ENCODE measurements around the gene RPTOR. TPM values are rescaled to one million over a fixed set of nuclear protein-coding genes. Genes with fewer than 3 reads are reported as not detected.

RPTOR gene
- total RNA-seq, 1 experiment from 2014 or later, result 66.7 TPM

GRCh38 chr17:80564545-80564944 lies 19.9 kb downstream of the RPTOR start:
- no peak for DNase-seq
- peaks cover 11% of the 10 kb centered on the region for H3K4me1 Mint-ChIP-seq (ENCODE audit: low read depth, unreplicated experiment)
- BruUV-seq (replicated peaks), result no TSS peak
- H3K27me3 Mint-ChIP-seq (ENCODE audit: insufficient read depth, unreplicated experiment), result no peaks in the 10 kb centered on the region
- no peaks in the 10 kb centered on the region for H3K36me3 ChIP-seq (ENCODE audit: control insufficient read depth, insufficient read depth, low read length)
- ChIA-PET CTCF (interaction anchor here (0.7 kb wide), 1 partner anchor 43 kb away, joined by 3 read pairs; no protein-coding TSS in a partner anchor), POLR2A (no interaction called here)
- H3K36me3 Mint-ChIP-seq (ENCODE audit: insufficient read depth, unreplicated experiment), result peaks cover 6% of the 10 kb centered on the region
- H3K9me3 Mint-ChIP-seq (ENCODE audit: unreplicated experiment), result no peaks in the 10 kb centered on the region
- intact Hi-C loops (cut with micrococcal nuclease; ENCODE audit: unreplicated experiment), result no loop called here
- no peak overlapping the region for H3K4me3 Mint-ChIP-seq (ENCODE audit: unreplicated experiment)
- no peak overlapping the region for H3K4me3 ChIP-seq (ENCODE audit: low read depth, low read length)
- H3K27ac Mint-ChIP-seq (ENCODE audit: unreplicated experiment), result no peak overlapping the region
- H3K27me3 ChIP-seq (replicated peaks; ENCODE audit: control insufficient read depth, insufficient read depth, low read length), result no peaks in the 10 kb centered on the region
- no peak for TF ChIP-seq CTCF (IDR thresholded peaks at IDR 0.05; ENCODE audit: insufficient read depth in 1 of 2, low read depth in 1 of 2, low read length in 1 of 2, severe bottlenecking in 1 of 2, unreplicated experiment in 1 of 2)
- H3K9me3 ChIP-seq, result no peaks in the 10 kb centered on the region
- H3K4me1 ChIP-seq, result no peaks in the 10 kb centered on the region

- POLR2A ChIA-PET, result no interaction called here
- H3K27ac Mint-ChIP-seq (ENCODE audit: unreplicated experiment), result no peak overlapping the region
These were observed 20.9 kb downstream of the RPTOR start for GRCh38 chr17:80565343-80566053.

GRCh38 chr17:80566054-80566400 lies 21.4 kb downstream of the RPTOR start:
- CTCF ChIA-PET, result interaction anchor here (1.3 kb wide), 1 partner anchor 10 kb away, joined by 3 read pairs; no protein-coding TSS in a partner anchor
- no peaks in the 10 kb centered on the region for H3K4me1 ChIP-seq
- peaks cover 6% of the 10 kb centered on the region for H3K36me3 Mint-ChIP-seq (ENCODE audit: insufficient read depth, unreplicated experiment)
- peaks cover 17% of the 10 kb centered on the region for H3K4me1 Mint-ChIP-seq (ENCODE audit: low read depth, unreplicated experiment)
- no peak overlapping the region for H3K27ac Mint-ChIP-seq (ENCODE audit: unreplicated experiment)
- no peaks in the 10 kb centered on the region for H3K9me3 Mint-ChIP-seq (ENCODE audit: unreplicated experiment)
- no peak for DNase-seq
- POLR2A ChIA-PET, result no interaction called here
- no peaks in the 10 kb centered on the region for H3K27me3 Mint-ChIP-seq (ENCODE audit: insufficient read depth, unreplicated experiment)
- no peaks in the 10 kb centered on the region for H3K27me3 ChIP-seq (replicated peaks; ENCODE audit: control insufficient read depth, insufficient read depth, low read length)
- no peak overlapping the region for H3K4me3 ChIP-seq (ENCODE audit: low read depth, low read length)
- no peak overlapping the region for H3K4me3 Mint-ChIP-seq (ENCODE audit: unreplicated experiment)
- TF ChIP-seq CTCF (IDR thresholded peaks at IDR 0.05; ENCODE audit: insufficient read depth in 1 of 2, low read depth in 1 of 2, low read length in 1 of 2, severe bottlenecking in 1 of 2, unreplicated experiment in 1 of 2), result no peak
- intact Hi-C loops (cut with micrococcal nuclease; ENCODE audit: unreplicated experiment), result no loop called here
- BruUV-seq (replicated peaks), result no TSS peak
- H3K9me3 ChIP-seq, result no peaks in the 10 kb centered on the region
- no peaks in the 10 kb centered on the region for H3K36me3 ChIP-seq (ENCODE audit: control insufficient read depth, insufficient read depth, low read length)

More at GRCh38 chr17:80565343-80566053, 20.9 kb downstream of the RPTOR start:
- H3K4me3 Mint-ChIP-seq (ENCODE audit: unreplicated experiment), result no peak overlapping the region
- Histone ChIP-seq H3K4me3 (ENCODE audit: low read depth, low read length) (no peak overlapping the region), H3K4me1 (no peaks in the 10 kb centered on the region), H3K9me3 (no peaks in the 10 kb centered on the region), H3K36me3 (ENCODE audit: control insufficient read depth, insufficient read depth, low read length) (no peaks in the 10 kb centered on the region), H3K27me3 (replicated peaks; ENCODE audit: control insufficient read depth, insufficient read depth, low read length) (no peaks in the 10 kb centered on the region)
- intact Hi-C loops (cut with micrococcal nuclease; ENCODE audit: unreplicated experiment), result no loop called here
- peaks cover 17% of the 10 kb centered on the region for H3K4me1 Mint-ChIP-seq (ENCODE audit: low read depth, unreplicated experiment)
- TF ChIP-seq CTCF (IDR thresholded peaks at IDR 0.05; ENCODE audit: insufficient read depth in 1 of 2, low read depth in 1 of 2, low read length in 1 of 2, severe bottlenecking in 1 of 2, unreplicated experiment in 1 of 2), result no peak
- CTCF ChIA-PET, result interaction anchor here (0.8 to 1.3 kb wide), 2 partner anchors 10 to 111 kb away, joined by 3 read pairs; no protein-coding TSS in a partner anchor
- peak in 1 of 2 experiments; percentile 51 for DNase-seq
- no TSS peak for BruUV-seq (replicated peaks)
- no peaks in the 10 kb centered on the region for H3K9me3 Mint-ChIP-seq (ENCODE audit: unreplicated experiment)
- H3K27me3 Mint-ChIP-seq (ENCODE audit: insufficient read depth, unreplicated experiment), result no peaks in the 10 kb centered on the region
- H3K36me3 Mint-ChIP-seq (ENCODE audit: insufficient read depth, unreplicated experiment), result peaks cover 6% of the 10 kb centered on the region
